Prostate gland (tissue), 2 donors: ENCODE data around the gene CA12.

Experiments used
- CTCF ChIP-seq, 4 experiments: fragments of 200-600 bp in 2 of 4; fragments of 450-650 bp in 2 of 4; sonication (generic) in 2 of 4; IDR thresholded peaks; 1 replicate in 3 of 4; 2 replicates in 1 of 4; pipeline ENCODE4 v1.5.1; 2016 to 2019; ENCODE audit warnings: antibody characterized with exemption in 4 of 4, mild to moderate bottlenecking in 2 of 4, moderate library complexity in 2 of 4
- POLR2A ChIP-seq: fragments of 450-650 bp; IDR thresholded peaks from one replicate; pipeline ENCODE4 v1.6.1; 2016; ENCODE audit warnings: antibody characterized with exemption, mild to moderate bottlenecking
- POLR2AphosphoS5 ChIP-seq: sonication (generic); formaldehyde crosslinking; IDR thresholded peaks from one replicate; pipeline ENCODE4 v1.6.1; 2017; ENCODE audit warnings: antibody characterized with exemption

GRCh38 chr15:63362196-63362595 is 19.4 kb downstream of the CA12 start:
- TF ChIP-seq POLR2A (no peak), CTCF (IDR thresholded peaks at IDR 0.05) (no peak), POLR2AphosphoS5 (no peak)
